ENCODE data around the gene DNMT3L.

The DNMT3L gene

DNA sequence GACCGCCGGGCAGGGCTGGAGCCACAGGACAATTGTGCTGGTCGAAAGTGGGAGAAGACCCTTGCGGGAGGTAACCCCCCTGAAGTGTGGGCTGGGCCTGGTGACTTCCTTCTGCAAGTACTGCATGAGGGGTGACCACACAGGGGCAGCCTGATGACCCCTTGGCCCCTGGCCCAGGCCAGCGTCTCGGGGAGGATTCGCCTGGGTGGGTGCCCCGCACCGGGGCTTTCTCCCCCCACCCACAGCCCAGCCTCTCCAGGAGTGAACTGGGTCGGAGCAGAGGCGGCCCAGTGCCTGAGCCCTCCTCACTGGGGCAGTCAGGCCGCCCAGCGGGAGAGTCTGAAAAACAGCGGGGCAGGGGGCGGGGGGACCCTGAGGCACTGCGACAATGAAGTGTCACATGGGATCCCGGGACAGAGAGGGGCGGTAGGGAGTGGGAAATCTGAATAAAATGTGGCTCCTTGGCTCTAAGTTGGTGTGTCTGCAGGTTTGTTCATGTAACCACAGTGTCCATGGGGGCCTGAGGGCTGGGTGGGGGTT is 1.6 kb upstream of the DNMT3L start:
- TF ChIP-seq, protein P1, sequence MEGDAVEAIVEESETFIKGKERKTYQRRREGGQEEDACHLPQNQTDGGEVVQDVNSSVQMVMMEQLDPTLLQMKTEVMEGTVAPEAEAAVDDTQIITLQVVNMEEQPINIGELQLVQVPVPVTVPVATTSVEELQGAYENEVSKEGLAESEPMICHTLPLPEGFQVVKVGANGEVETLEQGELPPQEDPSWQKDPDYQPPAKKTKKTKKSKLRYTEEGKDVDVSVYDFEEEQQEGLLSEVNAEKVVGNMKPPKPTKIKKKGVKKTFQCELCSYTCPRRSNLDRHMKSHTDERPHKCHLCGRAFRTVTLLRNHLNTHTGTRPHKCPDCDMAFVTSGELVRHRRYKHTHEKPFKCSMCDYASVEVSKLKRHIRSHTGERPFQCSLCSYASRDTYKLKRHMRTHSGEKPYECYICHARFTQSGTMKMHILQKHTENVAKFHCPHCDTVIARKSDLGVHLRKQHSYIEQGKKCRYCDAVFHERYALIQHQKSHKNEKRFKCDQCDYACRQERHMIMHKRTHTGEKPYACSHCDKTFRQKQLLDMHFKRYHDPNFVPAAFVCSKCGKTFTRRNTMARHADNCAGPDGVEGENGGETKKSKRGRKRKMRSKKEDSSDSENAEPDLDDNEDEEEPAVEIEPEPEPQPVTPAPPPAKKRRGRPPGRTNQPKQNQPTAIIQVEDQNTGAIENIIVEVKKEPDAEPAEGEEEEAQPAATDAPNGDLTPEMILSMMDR (IDR thresholded peaks at IDR 0.05; ENCODE audit: borderline replicate concordance, insufficient read depth, low read depth, low read length), result no peak

GRCh38 chr21:44262338-44263056 is 800 bp upstream of the DNMT3L start:
- TF ChIP-seq, protein P1 (IDR thresholded peaks at IDR 0.05; ENCODE audit: borderline replicate concordance, insufficient read depth, low read depth, low read length), result no peak
- H3K4me3 ChIP-seq (ENCODE audit: low read depth, low read length), result no peak overlapping the region

More for the DNA sequence above, 1.6 kb upstream of the DNMT3L start:
- H3K4me3 ChIP-seq (ENCODE audit: low read depth, low read length), result no peak overlapping the region

DNA sequence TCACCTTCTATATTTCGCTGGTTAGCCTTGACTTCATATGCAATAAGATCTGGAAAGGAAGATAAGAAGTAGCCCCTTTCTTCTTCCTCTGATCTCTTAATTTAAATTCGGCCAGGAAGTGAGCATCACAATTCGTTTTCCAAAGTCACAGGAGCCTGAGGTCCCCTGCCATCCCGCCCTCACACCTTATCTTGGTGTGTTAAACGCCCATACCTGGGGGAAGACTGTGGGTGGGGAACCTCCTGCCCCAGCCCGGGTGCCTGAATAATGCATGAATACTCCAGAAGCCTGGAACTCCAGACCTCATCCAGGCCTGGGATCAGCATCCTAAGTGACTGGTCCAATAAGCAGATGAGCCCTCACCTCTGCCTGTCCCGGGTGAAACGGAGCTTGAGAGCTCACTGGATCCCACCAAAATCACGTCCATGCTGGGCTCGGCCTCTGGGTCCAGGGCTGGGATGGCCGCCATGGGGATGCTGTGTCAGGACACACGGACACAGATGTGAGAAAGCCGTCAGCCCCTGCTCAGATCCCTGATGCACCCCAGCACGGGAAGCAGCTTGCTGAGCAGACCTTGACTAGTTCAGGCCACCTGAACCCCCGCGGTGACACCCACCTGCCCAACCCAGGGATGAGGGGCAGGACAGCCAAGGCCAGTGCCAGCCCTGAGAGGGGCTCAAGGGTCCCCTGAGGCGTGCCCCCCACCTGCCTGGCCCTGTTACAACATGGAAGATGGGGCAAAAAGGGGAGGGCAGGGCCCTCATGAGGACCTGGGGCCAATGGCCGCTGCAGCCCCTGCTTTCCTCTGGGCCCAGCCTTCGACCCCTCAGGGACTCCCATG is 686 bp downstream of the DNMT3L start:
- H3K4me3 ChIP-seq (ENCODE audit: low read depth, low read length), result no peak overlapping the region
- TF ChIP-seq, protein P1 (IDR thresholded peaks at IDR 0.05; ENCODE audit: borderline replicate concordance, insufficient read depth, low read depth, low read length), result no peak

- no peak overlapping the region for H3K4me3 ChIP-seq (ENCODE audit: low read depth, low read length)
- TF ChIP-seq, protein P1 (IDR thresholded peaks at IDR 0.05; ENCODE audit: borderline replicate concordance, insufficient read depth, low read depth, low read length), result no peak
These were observed 1.6 kb downstream of the DNMT3L start for GRCh38 chr21:44260066-44260465.

DNA sequence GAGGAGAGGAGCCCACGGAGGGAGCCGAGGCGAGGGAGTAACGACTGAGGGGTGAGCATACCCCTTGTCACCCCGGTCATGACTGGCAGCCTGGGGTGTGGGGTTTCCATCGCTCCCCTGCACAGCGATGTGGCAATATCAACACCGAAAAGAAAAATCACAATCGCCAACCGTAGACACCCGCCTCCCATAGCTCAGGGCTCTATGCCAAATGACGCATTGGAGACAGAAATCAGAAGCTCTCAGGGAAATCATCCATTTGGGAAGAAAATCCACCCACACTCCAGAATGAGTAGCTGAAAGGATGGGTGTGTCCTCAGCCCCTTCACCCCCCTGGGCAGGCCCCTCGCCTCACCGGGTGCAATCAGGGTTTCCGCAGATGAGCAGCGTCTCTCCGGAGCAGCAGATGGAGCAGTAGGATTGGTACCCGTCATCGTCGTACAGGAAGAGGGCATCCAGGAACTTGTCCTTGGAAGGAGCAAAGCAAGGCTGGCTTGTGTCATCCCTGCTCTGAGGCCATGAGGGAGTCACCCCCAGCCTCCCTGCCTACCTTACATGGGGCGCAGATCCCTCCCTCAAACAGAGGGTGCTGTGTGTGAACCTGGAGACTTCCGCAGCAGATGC is 2.5 kb downstream of the DNMT3L start:
- TF ChIP-seq, protein P1 (IDR thresholded peaks at IDR 0.05; ENCODE audit: borderline replicate concordance, insufficient read depth, low read depth, low read length), result no peak
- no peak overlapping the region for H3K4me3 ChIP-seq (ENCODE audit: low read depth, low read length)

- H3K4me3 ChIP-seq (ENCODE audit: low read depth, low read length), result no peak overlapping the region
- TF ChIP-seq, protein P1 (IDR thresholded peaks at IDR 0.05; ENCODE audit: borderline replicate concordance, insufficient read depth, low read depth, low read length), result no peak
These were observed 3.5 kb downstream of the DNMT3L start for GRCh38 chr21:44258056-44258725.
